Epithelial cell of esophagus (primary cell): ENCODE measurements around the gene MGAT4D.
A peak's percentile ranks its signal among the peaks of the same experiment; 100 is the strongest.
"Not testable (repeated sequence)": the region's sequence is repeated elsewhere in the genome, so short reads cannot be mapped to it uniquely, and the experiment has no call there.

ENCODE experiments used
- DNase-seq: peaks from one replicate; pipeline ENCODE4 v3.0.0; 2010; ENCODE audit warnings: low read depth
- H3K4me3 ChIP-seq: 2 replicates; pipeline ENCODE4 v1.5.1; 2011; ENCODE audit warnings: mild to moderate bottlenecking, low read length, control low read depth
- TF ChIP-seq, protein P1 (sequence below): IDR thresholded peaks from 2 replicates; pipeline ENCODE4 v1.5.1; 2011; ENCODE audit warnings: low read depth, mild to moderate bottlenecking, low read length, control low read depth, inconsistent platforms; ENCODE audit not compliant: insufficient read depth; ENCODE audit errors: missing control alignments

The MGAT4D gene

DNA sequence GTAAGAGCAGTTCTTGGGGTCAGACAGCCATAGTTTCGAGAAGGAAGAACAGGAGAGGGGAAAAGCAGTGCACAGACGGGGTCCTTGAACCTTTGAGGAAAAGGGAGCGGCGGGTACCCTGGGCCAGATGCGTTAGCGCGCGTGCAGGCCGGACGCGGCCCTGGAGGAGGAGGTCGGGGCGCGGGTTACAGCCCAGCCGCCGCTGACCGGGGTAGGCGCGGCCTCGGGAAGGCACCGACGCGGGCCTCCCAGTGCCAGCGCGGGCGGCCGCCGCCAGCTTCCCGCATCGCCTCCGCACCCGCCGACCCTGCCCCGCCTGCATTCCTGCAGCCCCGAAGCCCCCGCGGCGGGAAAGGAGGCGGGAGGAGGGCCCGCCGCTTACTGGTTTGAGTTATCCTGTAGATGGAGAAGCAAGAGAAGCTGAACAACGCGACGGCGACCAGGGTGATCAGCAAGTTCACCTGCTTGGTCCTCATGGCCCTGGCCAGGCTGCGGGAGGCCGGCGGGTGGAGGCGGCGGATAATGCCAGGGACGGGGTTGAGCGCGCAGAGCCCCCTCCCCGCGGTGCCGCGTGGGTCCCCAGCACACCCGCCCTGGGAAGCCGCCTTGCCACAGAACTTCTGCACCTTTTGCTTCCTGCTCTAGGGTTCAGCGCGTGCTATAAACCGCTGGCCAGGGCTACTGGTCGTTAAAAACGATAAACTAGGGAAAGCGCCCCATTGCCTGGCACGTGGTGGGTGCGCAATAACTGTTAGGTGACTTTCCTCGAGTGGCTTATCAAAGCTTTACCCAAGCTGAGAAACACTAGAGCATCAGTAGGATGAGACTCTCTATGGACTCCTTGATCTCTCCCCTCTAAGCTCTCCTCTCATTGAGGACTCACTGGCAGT, at the start of gene MGAT4D:
Gene MGAT4D (minus strand): TSS at position 547 of the 890 bp plus-strand sequence. CDS start 71 bp downstream, at position 476.
- no peak within 1 kb of the TSS for H3K4me3 ChIP-seq
- no peak for DNase-seq
- TF ChIP-seq, protein P1, sequence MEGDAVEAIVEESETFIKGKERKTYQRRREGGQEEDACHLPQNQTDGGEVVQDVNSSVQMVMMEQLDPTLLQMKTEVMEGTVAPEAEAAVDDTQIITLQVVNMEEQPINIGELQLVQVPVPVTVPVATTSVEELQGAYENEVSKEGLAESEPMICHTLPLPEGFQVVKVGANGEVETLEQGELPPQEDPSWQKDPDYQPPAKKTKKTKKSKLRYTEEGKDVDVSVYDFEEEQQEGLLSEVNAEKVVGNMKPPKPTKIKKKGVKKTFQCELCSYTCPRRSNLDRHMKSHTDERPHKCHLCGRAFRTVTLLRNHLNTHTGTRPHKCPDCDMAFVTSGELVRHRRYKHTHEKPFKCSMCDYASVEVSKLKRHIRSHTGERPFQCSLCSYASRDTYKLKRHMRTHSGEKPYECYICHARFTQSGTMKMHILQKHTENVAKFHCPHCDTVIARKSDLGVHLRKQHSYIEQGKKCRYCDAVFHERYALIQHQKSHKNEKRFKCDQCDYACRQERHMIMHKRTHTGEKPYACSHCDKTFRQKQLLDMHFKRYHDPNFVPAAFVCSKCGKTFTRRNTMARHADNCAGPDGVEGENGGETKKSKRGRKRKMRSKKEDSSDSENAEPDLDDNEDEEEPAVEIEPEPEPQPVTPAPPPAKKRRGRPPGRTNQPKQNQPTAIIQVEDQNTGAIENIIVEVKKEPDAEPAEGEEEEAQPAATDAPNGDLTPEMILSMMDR, result no peak

DNA sequence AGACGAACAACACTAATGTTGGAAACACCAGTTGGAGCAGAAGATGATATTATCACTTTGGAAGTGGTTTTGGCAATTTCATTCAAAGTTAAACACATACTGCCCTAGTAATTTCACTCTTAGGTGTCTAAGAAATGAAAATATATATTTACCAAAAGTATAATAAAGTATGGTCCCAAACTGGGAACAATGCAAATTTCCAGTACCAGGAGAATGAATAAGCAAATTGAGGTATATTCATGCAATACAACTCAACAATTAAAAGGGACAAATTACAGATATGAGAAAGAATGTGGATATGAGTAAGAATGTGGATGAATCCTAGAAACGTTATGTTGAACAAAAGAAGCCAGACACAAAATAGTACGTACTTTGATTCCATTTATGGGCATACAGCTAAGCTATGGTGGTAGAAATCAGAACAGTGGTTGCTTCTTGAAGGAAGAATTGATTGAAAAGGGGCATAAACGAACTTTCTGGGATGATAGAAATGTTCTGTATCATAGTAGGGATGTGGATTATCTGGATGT, 35.9 kb upstream of the MGAT4D start:
- no peak overlapping the region for H3K4me3 ChIP-seq
- TF ChIP-seq, protein P1, result no peak
- peak; percentile 39 for DNase-seq

- TF ChIP-seq, protein P1, result no peak
- no peak overlapping the region for H3K4me3 ChIP-seq
- no peak for DNase-seq
Measured at GRCh38 chr4:140529434-140529833, 31.3 kb upstream of the MGAT4D start.

DNA sequence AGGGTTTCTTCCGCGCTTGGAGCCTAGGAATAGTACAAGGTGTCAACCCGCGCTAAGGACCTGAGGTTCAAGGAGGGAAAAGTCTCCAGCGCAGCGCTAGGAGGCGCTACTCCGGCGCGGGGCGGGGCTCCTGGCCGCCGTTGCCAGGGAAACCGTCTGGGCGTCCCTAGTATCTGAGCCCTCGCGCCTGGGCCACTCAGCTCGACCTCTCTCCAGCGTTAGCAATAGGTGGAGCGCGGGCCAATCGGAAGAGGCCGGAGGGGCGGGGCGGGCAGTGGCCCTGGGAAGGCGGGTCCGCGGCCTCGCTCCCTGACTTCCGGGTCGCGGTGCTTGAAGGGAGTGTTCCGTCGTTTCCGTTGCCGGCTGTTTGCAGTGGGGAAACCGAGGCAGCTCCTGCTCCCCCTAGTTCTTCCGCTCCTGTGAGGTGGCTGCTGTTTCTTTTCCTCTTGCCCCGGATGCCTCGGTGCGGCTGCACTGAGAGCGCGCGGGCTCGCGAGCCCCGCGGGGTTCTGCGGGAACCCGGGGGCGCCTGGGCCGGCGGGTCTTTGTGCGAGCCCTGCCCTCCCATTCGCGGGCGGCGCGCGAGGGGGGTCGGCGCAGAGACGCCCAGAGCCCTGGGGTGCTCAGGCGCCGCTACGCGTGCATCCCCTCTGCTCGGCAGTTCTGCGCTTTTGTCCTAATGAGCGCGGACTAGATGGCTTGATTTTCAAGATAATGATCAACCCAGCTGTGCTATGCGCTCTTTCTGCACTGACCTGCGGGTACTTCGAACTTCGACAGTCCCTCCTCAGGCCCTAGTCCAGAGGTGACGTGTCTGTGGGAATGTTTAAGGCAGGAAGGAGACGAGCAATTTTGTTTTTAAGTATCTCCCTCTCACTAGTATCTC, 26.0 kb upstream of the MGAT4D start, which contains the start of gene ELMOD2:
Gene ELMOD2 (plus strand): TSS at position 312 of the 886 bp plus-strand sequence. CDS start 1,261 bp downstream, outside the sequence.
- DNase-seq, result peak; percentile 98
- H3K4me3 ChIP-seq, result peak within 1 kb of the TSS; percentile 80
- TF ChIP-seq, protein P1, result peak; percentile 90

GRCh38 chr4:140523370-140523856, 25.3 kb upstream of the MGAT4D start:
- DNase-seq, result no peak
- H3K4me3 ChIP-seq, result peak overlapping the region; percentile 80
- TF ChIP-seq, protein P1, result no peak

DNA sequence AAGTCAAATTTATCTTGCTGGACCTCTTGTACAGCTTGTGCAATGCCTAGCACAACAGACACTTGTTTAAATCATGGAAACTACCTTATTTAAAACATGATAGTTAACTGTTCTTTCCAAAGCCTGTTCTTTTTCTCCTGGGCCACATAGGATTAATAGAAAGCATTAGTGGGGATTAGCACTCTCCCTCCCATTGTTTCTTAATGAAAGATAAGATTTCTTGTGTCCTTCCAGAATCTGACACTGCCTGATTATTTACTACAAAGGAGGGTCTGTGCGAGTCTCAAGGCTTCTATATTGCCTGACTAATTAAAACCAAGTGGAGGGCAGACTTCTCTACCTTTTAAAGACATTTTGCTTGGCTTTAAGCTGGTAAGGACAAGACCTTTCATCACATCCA, 17.3 kb upstream of the MGAT4D start:
- DNase-seq, result no peak
- TF ChIP-seq, protein P1, result no peak
- no peak overlapping the region for H3K4me3 ChIP-seq

DNA sequence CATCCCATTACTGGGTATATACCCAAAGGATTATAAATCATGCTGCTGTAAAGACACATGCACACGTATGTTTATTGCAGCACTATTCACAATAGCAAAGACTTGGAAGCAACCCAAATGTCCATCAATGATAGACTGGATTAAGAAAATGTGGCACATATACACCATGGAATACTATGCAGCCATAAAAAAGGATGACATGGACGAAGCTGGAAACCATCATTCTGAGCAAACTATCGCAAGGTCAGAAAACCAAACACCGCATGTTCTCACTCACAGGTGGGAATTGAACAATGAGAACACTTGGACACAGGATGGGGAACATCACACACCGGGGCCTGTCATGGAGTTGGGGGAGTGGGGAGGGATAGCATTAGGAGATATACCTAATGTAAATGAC, 15.7 kb upstream of the MGAT4D start:
- not testable (repeated sequence) for DNase-seq, H3K4me3 ChIP-seq
